Liver (tissue), 9 donors: ENCODE measurements around the gene VEGFA. TPM values are rescaled to one million over a fixed set of nuclear protein-coding genes. Genes with fewer than 3 reads are reported as not detected.

Source experiments
- DNase-seq: peaks from one replicate; pipeline ENCODE4 v3.0.0-alpha.2; 2017; ENCODE audit warnings: low spot score
- H3K27ac ChIP-seq, 2 donors: one replicate each; pipeline ENCODE4 v1.7.0; 2013; ENCODE audit warnings: inconsistent platforms in 2 of 2, low read length in 2 of 2, control low read depth in 1 of 2, low read depth in 1 of 2, mild to moderate bottlenecking in 1 of 2
- H3K27me3 ChIP-seq, 4 donors: one replicate each; pipeline versions ENCODE4 v1.6.1 to v1.7.0; 2013; ENCODE audit warnings: low read length in 3 of 4, inconsistent platforms in 1 of 4, mild to moderate bottlenecking in 1 of 4, moderate library complexity in 1 of 4; ENCODE audit not compliant: control insufficient read depth in 4 of 4, insufficient read depth in 4 of 4
- H3K36me3 ChIP-seq, 4 donors: one replicate each; pipeline versions ENCODE4 v1.6.1 to v1.7.0; 2013; ENCODE audit warnings: low read length in 3 of 4, mild to moderate bottlenecking in 3 of 4, low read depth in 1 of 4, moderate library complexity in 1 of 4; ENCODE audit not compliant: control insufficient read depth in 4 of 4, insufficient read depth in 3 of 4
- H3K4me1 ChIP-seq, 4 donors: one replicate each; pipeline versions ENCODE4 v1.6.1 to v1.7.0; 2013; ENCODE audit warnings: low read length in 3 of 4, mild to moderate bottlenecking in 3 of 4, moderate library complexity in 1 of 4; ENCODE audit not compliant: control insufficient read depth in 4 of 4, insufficient read depth in 4 of 4
- H3K4me3 ChIP-seq, 3 donors: one replicate each; pipeline versions ENCODE4 v1.6.1 to v1.7.0; 2013; ENCODE audit warnings: low read length in 3 of 3, control low read depth in 1 of 3, low read depth in 1 of 3, mild to moderate bottlenecking in 1 of 3
- H3K9ac ChIP-seq, 2 donors: one replicate each; pipeline ENCODE4 v1.7.0; 2013; ENCODE audit warnings: low read length in 2 of 2, mild to moderate bottlenecking in 2 of 2, moderate library complexity in 2 of 2, control low read depth in 1 of 2, low read depth in 1 of 2
- H3K9me3 ChIP-seq, 4 donors: one replicate each; pipeline versions ENCODE4 v1.6.1 to v1.7.0; 2013; ENCODE audit warnings: low read length in 3 of 4; ENCODE audit not compliant: control insufficient read depth in 4 of 4
- CTCF ChIP-seq: fragments of 150-350 bp; IDR thresholded peaks from 2 replicates; pipeline ENCODE4 v1.5.1; 2017; ENCODE audit warnings: improper control_type of control experiment, low read depth, low read length; ENCODE audit not compliant: missing input control
- EGR1 ChIP-seq, 2 donors: IDR thresholded peaks; 2 replicates each; pipeline ENCODE4 v1.6.1; 2016 to 2018; ENCODE audit warnings: antibody characterized with exemption in 2 of 2, low read depth in 2 of 2
- FOXA1 ChIP-seq: IDR thresholded peaks from 2 replicates; pipeline ENCODE4 v1.6.1; 2016; ENCODE audit warnings: antibody characterized with exemption
- GABPA ChIP-seq, 2 donors: IDR thresholded peaks in 1 of 2; conservative IDR thresholded peaks in 1 of 2; 2 replicates each; pipeline ENCODE4 v1.6.1; 2016; ENCODE audit warnings: antibody characterized with exemption in 2 of 2, mild to moderate bottlenecking in 1 of 2, moderate library complexity in 1 of 2
- HNF4A ChIP-seq, 2 donors: conservative IDR thresholded peaks; 2 replicates each; pipeline ENCODE4 v1.6.1; 2016; ENCODE audit warnings: antibody characterized with exemption in 2 of 2, mild to moderate bottlenecking in 2 of 2
- HNF4G ChIP-seq: IDR thresholded peaks from 2 replicates; pipeline ENCODE4 v1.6.1; 2016; ENCODE audit warnings: antibody characterized with exemption
- JUND ChIP-seq, 2 donors: IDR thresholded peaks; 2 replicates each; pipeline ENCODE4 v1.6.1; 2016; ENCODE audit warnings: antibody characterized with exemption in 2 of 2
- NR2F2 ChIP-seq: IDR thresholded peaks from 2 replicates; pipeline ENCODE4 v1.6.1; 2016; ENCODE audit warnings: antibody characterized with exemption
- RAD21 ChIP-seq, 2 donors: IDR thresholded peaks; 2 replicates each; pipeline ENCODE4 v1.6.1; 2016; ENCODE audit warnings: antibody characterized with exemption in 2 of 2, mild to moderate bottlenecking in 2 of 2
- REST ChIP-seq: IDR thresholded peaks from 2 replicates; pipeline ENCODE4 v1.6.1; 2016; ENCODE audit warnings: antibody characterized with exemption, mild to moderate bottlenecking
- RXRA ChIP-seq, 2 donors: IDR thresholded peaks; 2 replicates each; pipeline ENCODE4 v1.6.1; 2017 to 2018; ENCODE audit warnings: antibody characterized with exemption in 2 of 2, mild to moderate bottlenecking in 1 of 2
- SP1 ChIP-seq: IDR thresholded peaks from 2 replicates; pipeline ENCODE4 v1.6.1; 2018; ENCODE audit warnings: antibody characterized with exemption, mild to moderate bottlenecking
- TAF1 ChIP-seq: conservative IDR thresholded peaks from 2 replicates; pipeline ENCODE4 v1.6.1; 2016; ENCODE audit warnings: antibody characterized with exemption, mild to moderate bottlenecking
- YY1 ChIP-seq: IDR thresholded peaks from 2 replicates; pipeline ENCODE4 v1.6.1; 2016; ENCODE audit warnings: antibody characterized with exemption, mild to moderate bottlenecking
- WGBS: extraction: QIAGEN DNeasy Blood & Tissue Kit; methylation state at CpG from one replicate; pipeline ENCODE4 v1.1.7; 2013; 5-methylcytosine and 5-hydroxymethylcytosine counted together
- polyA plus RNA-seq, 2 donors: library from polyadenylated mRNA; stranded (reverse) in 1 of 2; unstranded in 1 of 2; fragments of 200-250 nt in 1 of 2; fragments of >200 nt in 1 of 2; fragmentation: Nextera tagmentation in 1 of 2; extraction: Ambion mirVana in 1 of 2; gene quantifications; one replicate each; pipeline versions ENCODE4 v1.2.1 to v1.2.3, GENCODE V29; 2013 to 2015
- total RNA-seq, 2 donors: library from RNA; depleted of rRNA; stranded (reverse); fragments of >200 nt; gene quantifications; one replicate each; pipeline ENCODE4 v1.2.3, GENCODE V29; 2014
- TF ChIP-seq, protein P1 (sequence below): IDR thresholded peaks from 2 replicates; pipeline ENCODE4 v1.6.1; 2016; ENCODE audit warnings: antibody characterized with exemption
- TF ChIP-seq, protein P2 (sequence below): IDR thresholded peaks from 2 replicates; pipeline ENCODE4 v1.6.1; 2016; ENCODE audit warnings: antibody characterized with exemption
- TF ChIP-seq, protein P3 (sequence below): IDR thresholded peaks from 2 replicates; pipeline ENCODE4 v1.6.1; 2016; ENCODE audit warnings: antibody characterized with exemption
- donor health status: healthy.
- donor health status: healthy.
- donor health status: healthy.
- donor health status: healthy.
- donor health status: healthy.

The VEGFA gene
- total and polyA plus RNA-seq, 4 donors = 14.7 to 160 (median 65.2) TPM

- TF ChIP-seq, protein P1, sequence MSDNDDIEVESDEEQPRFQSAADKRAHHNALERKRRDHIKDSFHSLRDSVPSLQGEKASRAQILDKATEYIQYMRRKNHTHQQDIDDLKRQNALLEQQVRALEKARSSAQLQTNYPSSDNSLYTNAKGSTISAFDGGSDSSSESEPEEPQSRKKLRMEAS = no peak
- no peak for TF ChIP-seq SP1
- TF ChIP-seq CTCF = no peak
These were observed 28.2 kb upstream of the VEGFA start (continued) for GRCh38 chr6:43741829-43742228.

DNA sequence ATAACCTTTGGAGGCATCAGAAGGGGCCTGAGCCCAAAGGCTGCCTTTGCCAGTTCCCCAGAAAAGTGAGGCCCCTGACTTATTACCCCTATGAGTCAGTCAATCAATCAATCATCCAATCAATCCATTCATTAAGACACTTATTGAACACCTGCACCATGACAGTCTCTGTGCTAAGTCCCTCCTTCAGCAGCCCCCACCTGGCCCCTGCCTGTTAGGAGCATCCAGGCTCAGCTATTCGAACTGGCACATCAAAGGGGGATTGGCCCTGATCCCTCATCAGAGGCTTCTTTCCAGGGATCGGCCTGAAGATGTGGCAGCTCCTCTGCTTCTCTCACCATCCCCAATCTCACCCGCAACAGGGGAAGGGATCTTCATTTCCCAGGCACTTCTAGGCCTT, 27.7 kb upstream of the VEGFA start:
- Histone ChIP-seq H3K4me1 (no peaks in the 10 kb centered on the region), H3K9me3 (no peaks in the 10 kb centered on the region), H3K27me3 (no peaks in the 10 kb centered on the region), H3K27ac (no peak overlapping the region), H3K9ac (no peak overlapping the region), H3K4me3 (no peak overlapping the region), H3K36me3 (no peaks in the 10 kb centered on the region)
- WGBS = 91% methylated on average over 3 of the region's 3 CpGs
- no peak for DNase-seq
- TF ChIP-seq EGR1 (IDR thresholded peaks at IDR 0.05; ENCODE audit: low read depth in 2 of 2) = no peak
- no peak for TF ChIP-seq REST
- no peak for TF ChIP-seq SP1
- no peak for TF ChIP-seq FOXA1
- TF ChIP-seq HNF4G = no peak
- TF ChIP-seq, protein P1 = no peak
- TF ChIP-seq YY1 = no peak
- no peak for TF ChIP-seq NR2F2
- no peak for TF ChIP-seq RAD21 (IDR thresholded peaks at IDR 0.05)
- TF ChIP-seq GABPA (IDR thresholded peaks at IDR 0.05 in 1 of 2, conservative IDR thresholded peaks at IDR 0.05 in 1 of 2) = no peak
- TF ChIP-seq RXRA (IDR thresholded peaks at IDR 0.05) = no peak
- TF ChIP-seq, protein P2, sequence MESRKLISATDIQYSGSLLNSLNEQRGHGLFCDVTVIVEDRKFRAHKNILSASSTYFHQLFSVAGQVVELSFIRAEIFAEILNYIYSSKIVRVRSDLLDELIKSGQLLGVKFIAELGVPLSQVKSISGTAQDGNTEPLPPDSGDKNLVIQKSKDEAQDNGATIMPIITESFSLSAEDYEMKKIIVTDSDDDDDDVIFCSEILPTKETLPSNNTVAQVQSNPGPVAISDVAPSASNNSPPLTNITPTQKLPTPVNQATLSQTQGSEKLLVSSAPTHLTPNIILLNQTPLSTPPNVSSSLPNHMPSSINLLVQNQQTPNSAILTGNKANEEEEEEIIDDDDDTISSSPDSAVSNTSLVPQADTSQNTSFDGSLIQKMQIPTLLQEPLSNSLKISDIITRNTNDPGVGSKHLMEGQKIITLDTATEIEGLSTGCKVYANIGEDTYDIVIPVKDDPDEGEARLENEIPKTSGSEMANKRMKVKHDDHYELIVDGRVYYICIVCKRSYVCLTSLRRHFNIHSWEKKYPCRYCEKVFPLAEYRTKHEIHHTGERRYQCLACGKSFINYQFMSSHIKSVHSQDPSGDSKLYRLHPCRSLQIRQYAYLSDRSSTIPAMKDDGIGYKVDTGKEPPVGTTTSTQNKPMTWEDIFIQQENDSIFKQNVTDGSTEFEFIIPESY = no peak
- no peak for TF ChIP-seq TAF1
- TF ChIP-seq HNF4A (conservative IDR thresholded peaks at IDR 0.05) = no peak
- TF ChIP-seq JUND (IDR thresholded peaks at IDR 0.05) = no peak
- TF ChIP-seq, protein P3, sequence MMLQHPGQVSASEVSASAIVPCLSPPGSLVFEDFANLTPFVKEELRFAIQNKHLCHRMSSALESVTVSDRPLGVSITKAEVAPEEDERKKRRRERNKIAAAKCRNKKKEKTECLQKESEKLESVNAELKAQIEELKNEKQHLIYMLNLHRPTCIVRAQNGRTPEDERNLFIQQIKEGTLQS = no peak
- TF ChIP-seq CTCF = no peak
